MV-4-11 (cell line): ENCODE measurements around the gene AMIGO2.

Experiments
- DNase-seq: peaks from one replicate; lab custom pipeline; 2025; lab: John Stamatoyannopoulos, UW

AMIGO2 gene

GRCh38 chr12:47097276-47097896, 17.6 kb upstream of the AMIGO2 start:
- DNase-seq = no peak

DNA sequence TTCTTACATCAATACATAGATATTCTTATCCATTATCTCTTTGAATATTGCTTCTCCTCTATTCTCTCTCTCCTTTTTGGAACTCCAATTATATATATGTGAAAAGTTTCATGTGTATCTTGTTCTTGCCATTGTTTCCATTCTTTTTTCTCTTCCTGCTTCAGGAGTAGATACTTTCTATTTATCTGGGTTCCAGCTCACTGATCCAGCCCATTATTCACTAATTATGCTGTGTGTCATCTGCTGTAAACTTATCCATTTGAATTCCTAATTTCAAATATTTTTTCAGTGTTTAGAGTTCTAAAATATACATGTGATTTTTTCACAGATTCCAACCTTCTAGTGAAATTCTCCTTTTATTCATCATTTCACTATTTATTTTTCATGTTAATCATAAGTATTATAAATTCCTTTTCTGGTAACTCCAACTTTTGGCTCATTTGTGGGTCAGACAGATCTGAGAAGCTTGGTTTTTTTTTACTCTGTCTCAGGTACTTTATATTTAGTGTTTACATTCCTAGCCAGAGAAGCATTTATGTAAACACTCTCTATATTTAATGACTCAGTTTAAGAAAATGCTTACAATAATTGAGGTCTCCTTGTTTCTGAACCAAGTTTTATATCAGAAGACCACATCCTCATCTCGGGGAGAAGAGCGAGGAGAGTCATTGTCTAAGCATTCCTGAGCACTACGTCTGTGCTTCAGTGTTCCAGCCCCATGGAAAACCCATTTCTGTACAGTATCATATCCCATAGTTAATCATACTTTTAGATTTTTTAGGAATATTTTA, 15.9 kb upstream of the AMIGO2 start:
- no peak for DNase-seq

DNA sequence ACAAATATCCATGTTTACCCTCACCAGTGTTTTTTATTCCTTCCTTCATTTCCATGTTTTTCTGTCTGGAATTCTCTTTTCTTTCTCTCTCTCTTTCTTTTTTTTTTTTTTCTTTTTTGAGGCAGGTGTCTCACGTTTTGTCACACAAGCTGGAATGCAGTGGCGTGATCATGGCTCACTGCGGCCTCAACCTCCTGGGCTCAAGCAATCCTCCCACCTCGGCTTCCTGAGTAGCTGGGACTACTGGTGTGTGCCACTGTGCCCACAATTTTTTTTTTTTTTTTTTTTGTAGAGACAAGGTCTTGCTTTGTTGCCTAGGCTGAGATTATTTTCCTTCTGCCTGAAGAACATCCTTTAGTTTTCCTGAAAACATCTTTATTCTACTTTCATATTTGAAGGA, 15.0 kb upstream of the AMIGO2 start:
- DNase-seq = no peak

GRCh38 chr12:47091009-47091408, 11.2 kb upstream of the AMIGO2 start:
- DNase-seq = no peak

DNA sequence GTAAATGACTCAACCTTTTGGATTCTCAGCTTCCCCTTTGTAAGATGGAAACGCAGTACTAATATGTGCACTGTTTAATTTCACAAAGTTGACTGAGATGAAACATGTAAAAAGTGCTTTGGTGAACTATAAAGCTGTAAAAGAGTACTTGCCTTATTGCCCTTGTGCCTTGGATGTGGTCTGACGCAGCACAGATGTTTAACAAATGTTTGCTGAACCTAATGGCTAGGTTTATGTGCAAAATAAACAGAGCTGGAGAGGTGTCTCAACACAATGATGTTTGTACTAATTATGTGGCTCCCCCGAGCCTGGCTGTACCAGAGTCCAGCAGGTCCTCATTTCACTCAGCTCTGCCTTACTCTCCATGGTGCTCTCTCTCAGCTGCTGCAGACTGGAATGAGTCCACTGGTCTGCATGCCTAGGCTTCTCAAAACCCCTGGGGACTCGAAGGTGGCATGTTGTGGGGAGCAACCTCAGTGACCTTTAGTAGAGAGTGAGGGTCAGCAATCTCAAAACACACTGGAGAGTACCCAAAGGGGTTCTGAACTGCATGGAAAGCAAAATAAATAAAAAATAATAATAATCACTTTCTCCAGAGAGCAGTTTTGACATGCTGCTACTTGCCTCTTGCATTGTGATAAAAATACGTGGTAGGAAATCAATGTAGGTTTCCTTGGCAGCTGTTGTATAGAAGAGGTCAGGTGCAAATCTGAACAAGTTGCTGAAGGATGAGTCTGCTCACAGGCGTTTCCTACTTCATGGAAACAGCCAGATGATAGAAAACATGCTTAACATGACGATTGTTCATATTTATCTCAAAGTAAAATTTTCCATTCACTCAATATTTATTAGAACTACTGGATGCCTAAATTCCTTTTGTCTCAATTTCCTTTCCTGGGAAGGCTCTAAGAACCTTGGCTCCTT, 8.5 kb upstream of the AMIGO2 start:
- no peak for DNase-seq

DNA sequence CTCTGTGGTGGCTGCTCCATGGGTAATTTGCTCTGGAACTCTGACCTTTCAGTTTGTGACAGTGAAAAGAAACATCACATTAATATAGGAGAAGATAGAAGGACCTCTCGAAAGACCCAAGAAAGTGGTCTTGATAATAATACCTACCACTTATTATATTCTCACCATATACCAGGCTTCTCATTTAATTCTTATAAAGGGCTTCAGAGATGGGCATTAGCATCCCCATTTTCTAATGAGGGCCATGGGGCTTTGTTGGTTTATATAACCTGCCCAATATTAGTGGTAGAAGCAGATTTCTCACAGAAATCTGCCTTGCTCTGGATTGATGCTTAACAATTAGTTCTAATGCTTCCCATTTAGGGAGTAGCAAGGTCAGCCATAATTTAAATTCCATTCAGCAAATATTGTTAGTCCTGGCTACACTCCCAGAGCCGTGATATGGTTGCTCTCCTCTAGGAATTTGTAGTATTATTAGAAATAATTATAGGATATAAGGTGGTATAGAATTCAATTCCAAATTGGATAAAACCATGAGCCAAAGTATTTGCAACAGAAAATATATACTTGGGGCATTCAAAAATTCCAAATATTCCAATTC, 7.4 kb upstream of the AMIGO2 start:
- DNase-seq = no peak

- DNase-seq = peak; percentile 57
Observed at GRCh38 chr12:47085815-47086252, 6.1 kb upstream of the AMIGO2 start.

GRCh38 chr12:47084172-47084571, 4.4 kb upstream of the AMIGO2 start:
- DNase-seq = no peak

- DNase-seq = no peak
Observed at GRCh38 chr12:47082796-47083621, 3.2 kb upstream of the AMIGO2 start.

GRCh38 chr12:47082283-47082682, 2.5 kb upstream of the AMIGO2 start:
- no peak for DNase-seq

DNA sequence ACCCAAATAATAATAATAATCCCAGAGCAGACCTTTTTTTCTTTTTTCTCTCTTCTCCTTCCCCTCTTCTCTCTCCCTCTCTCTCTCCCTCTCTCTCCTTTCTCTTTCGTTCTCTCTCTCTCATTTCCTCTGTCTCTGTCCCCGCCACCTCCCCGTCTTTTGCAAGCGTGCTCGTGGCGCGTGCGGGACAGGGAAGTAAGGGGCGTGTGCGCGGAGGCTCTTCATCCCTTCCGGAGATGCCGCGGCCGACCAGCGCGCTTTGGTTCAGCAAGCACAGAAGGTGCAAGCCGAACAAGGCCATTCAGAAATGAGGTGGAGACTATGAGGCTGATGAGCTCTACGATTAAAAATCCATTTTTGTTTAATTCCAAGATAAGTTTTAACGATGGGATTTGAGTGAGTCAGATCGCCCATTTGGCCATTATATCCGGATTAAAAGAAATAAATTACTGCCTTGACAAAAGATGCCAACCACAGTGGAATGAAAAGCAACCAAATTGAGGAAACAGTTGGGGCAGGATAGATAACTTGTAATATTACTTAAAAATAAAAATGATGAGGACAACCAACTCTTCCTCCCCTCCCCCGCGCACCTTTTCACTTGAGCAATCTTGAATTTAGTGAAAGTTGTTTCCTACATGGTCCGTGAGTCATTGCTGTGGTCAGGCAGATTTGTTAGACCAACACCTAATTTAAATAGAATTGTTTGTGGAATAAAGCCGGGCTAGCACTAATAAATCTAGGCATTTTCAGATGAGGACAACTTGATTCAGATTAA, 1.2 kb upstream of the AMIGO2 start:
- peak; percentile 43 for DNase-seq

DNA sequence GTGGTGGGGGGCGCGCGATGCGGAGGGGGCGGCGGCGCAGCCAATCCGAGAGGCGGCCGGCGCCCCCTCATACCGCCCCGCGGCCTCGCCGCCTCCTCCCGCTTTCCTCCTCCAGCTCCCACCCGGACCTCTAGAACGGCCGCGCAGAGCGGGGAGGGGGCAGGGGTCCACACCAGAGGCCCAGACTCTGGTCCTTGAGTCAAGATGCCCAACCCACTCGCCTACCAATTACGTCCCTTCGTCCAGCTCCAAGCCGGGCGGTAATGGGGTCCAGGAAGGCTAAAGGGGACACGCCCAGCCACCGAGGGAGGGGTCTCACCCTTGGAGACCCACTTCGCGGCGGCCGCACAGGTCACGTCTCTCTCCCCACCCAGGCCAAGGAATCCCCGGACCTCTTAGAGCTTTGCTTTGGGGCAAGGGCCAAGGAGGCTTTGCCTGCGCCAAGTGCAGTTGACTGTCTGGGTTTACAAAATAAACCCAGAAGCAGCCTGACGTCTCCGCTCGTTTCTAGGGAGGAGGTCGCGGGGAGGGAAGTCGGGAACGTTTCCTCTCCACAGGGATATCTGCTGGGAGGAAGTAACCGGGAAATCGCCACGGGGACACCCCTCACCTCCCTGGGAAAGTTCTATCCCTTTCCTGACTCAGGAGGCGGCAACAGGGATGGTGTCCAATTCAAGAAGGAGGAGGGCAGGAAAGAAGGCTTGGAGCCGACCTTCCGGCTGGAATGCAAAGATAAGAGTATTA, 394 bp upstream of the AMIGO2 start:
- no peak for DNase-seq

GRCh38 chr12:47078733-47079467, 859 bp downstream of the AMIGO2 start:
- DNase-seq = no peak

- no peak for DNase-seq
Observed at GRCh38 chr12:47078086-47078395, 1.7 kb downstream of the AMIGO2 start.

GRCh38 chr12:47077206-47078085, 2.3 kb downstream of the AMIGO2 start:
- DNase-seq = no peak

- no peak for DNase-seq
Observed at GRCh38 chr12:47075192-47076084, 4.3 kb downstream of the AMIGO2 start.

GRCh38 chr12:47074757-47075156, 5.0 kb downstream of the AMIGO2 start:
- no peak for DNase-seq
